ENCODE measurements around the gene RAB3GAP2. TPM values are rescaled to one million over a fixed set of nuclear protein-coding genes. Genes with fewer than 3 reads are reported as not detected.
"Not testable (repeated sequence)": the region's sequence is repeated elsewhere in the genome, so short reads cannot be mapped to it uniquely, and the experiment has no call there.

RAB3GAP2 gene
- total RNA-seq, 2 experiments from 2014 or later: 34.7 to 39.4 TPM

DNA sequence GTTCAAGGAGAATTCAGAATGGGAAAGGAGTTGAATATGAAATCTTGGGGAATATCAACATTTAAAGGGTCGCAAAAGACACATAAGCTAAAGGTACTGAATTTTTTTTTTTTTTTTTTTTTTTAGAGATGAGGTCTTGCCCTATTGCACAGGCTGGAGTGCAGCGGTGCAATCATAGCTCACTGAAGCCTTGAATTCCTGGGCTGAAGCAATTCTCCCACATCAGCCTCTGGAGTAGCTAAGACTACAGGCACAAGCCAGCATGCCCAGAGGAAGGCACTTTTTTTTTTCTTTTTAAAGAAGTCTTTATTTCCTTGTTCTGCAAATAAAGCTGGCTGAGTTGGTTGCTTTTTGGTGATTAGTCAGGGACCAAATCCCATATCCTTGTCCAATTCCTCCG, 44.1 kb upstream of the RAB3GAP2 start:
- Histone ChIP-seq H3K36me3 (ENCODE audit: insufficient read depth, low read length) (no peaks in the 10 kb centered on the region), H3K4me3 (ENCODE audit: low read length) (no peak overlapping the region), H3K9me3 (ENCODE audit: control insufficient read depth in 1 of 2, insufficient read depth in 1 of 2, low read length in 2 of 2) (no peaks in the 10 kb centered on the region), H3K4me1 (ENCODE audit: insufficient read depth, low read length) (no peaks in the 10 kb centered on the region), H3K27ac (ENCODE audit: low read depth in 1 of 2, low read length in 2 of 2) (no peak overlapping the region), H3K27me3 (ENCODE audit: control insufficient read depth in 1 of 2, insufficient read depth in 2 of 2, low read length in 2 of 2) (no peaks in the 10 kb centered on the region)
- H3K27ac Mint-ChIP-seq: no peak overlapping the region
- intact Hi-C loops (cut with DNase I, micrococcal nuclease): no loop called here
- ChIA-PET POLR2A (no interaction called here), CTCF (interaction anchor here (0.6 kb wide), 1 partner anchor 9 kb away, joined by 3 read pairs; no protein-coding TSS in a partner anchor)
- no peak overlapping the region for H3K4me3 Mint-ChIP-seq
- TF ChIP-seq, protein P1, sequence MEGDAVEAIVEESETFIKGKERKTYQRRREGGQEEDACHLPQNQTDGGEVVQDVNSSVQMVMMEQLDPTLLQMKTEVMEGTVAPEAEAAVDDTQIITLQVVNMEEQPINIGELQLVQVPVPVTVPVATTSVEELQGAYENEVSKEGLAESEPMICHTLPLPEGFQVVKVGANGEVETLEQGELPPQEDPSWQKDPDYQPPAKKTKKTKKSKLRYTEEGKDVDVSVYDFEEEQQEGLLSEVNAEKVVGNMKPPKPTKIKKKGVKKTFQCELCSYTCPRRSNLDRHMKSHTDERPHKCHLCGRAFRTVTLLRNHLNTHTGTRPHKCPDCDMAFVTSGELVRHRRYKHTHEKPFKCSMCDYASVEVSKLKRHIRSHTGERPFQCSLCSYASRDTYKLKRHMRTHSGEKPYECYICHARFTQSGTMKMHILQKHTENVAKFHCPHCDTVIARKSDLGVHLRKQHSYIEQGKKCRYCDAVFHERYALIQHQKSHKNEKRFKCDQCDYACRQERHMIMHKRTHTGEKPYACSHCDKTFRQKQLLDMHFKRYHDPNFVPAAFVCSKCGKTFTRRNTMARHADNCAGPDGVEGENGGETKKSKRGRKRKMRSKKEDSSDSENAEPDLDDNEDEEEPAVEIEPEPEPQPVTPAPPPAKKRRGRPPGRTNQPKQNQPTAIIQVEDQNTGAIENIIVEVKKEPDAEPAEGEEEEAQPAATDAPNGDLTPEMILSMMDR (IDR thresholded peaks at IDR 0.05): no peak
- DNase-seq (no peak), ATAC-seq (ENCODE audit: poor library complexity) (no peak)
- no peaks in the 10 kb centered on the region for H3K36me3 Mint-ChIP-seq (ENCODE audit: low read depth)
- no peaks in the 10 kb centered on the region for H3K4me1 Mint-ChIP-seq (ENCODE audit: low read depth)
- no peaks in the 10 kb centered on the region for H3K9me3 Mint-ChIP-seq
- H3K27me3 Mint-ChIP-seq: peaks cover 4% of the 10 kb centered on the region

DNA sequence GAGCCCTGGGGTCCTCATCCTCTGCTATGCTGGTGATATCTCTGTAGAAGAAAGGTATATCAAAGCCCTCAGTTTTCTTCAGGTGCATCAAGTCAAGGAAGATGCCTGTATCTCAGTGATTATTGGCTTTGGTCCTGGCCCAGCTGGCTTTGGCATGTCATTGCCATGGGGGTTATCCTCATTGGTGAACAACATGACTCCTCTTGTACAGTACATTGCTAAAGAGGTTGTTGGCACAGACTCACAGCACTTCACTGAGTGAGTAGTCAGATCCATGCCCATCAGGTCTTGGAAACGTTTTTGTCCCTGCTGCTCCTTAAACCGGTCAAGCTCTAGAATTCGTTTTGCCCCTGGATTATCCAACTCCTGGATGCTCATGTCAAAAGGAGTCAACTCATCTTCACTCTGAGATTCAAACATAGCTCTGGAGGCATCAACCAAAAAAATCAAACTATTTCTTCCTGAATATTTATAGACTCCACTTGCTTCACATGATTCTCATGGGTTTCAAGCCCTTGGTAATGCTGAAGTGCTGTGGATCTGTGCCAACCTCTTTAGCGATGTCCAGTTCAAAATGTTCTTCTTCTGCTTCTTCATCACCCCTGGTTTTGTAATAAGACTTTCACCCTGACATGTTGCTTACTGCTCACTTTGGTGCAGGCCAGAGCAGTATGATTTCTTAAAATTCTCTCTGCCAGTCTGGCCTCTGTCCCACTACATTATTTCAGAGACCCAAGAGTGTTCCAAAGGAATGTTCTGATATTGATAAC, 43.0 kb upstream of the RAB3GAP2 start:
- Histone ChIP-seq H3K9me3 (ENCODE audit: control insufficient read depth in 1 of 2, insufficient read depth in 1 of 2, low read length in 2 of 2) (no peaks in the 10 kb centered on the region), H3K27ac (ENCODE audit: low read depth in 1 of 2, low read length in 2 of 2) (no peak overlapping the region), H3K4me3 (ENCODE audit: low read length) (no peak overlapping the region), H3K36me3 (ENCODE audit: insufficient read depth, low read length) (no peaks in the 10 kb centered on the region), H3K27me3 (ENCODE audit: control insufficient read depth in 1 of 2, insufficient read depth in 2 of 2, low read length in 2 of 2) (no peaks in the 10 kb centered on the region), H3K4me1 (ENCODE audit: insufficient read depth, low read length) (no peaks in the 10 kb centered on the region)
- no peak for ATAC-seq (ENCODE audit: poor library complexity)
- POLR2A ChIA-PET: no interaction called here
- CTCF ChIA-PET: interaction anchor here (1.7 kb wide), 1 partner anchor 19 kb away, joined by 4 read pairs; no protein-coding TSS in a partner anchor
- no peaks in the 10 kb centered on the region for H3K9me3 Mint-ChIP-seq
- H3K27me3 Mint-ChIP-seq: peaks cover 7% of the 10 kb centered on the region
- intact Hi-C loops (cut with DNase I, micrococcal nuclease): no loop called here
- no peaks in the 10 kb centered on the region for H3K4me1 Mint-ChIP-seq (ENCODE audit: low read depth)
- no peaks in the 10 kb centered on the region for H3K36me3 Mint-ChIP-seq (ENCODE audit: low read depth)
- no peak for DNase-seq
- no peak overlapping the region for H3K27ac Mint-ChIP-seq
- TF ChIP-seq, protein P1 (IDR thresholded peaks at IDR 0.05): no peak
- H3K4me3 Mint-ChIP-seq: no peak overlapping the region

DNA sequence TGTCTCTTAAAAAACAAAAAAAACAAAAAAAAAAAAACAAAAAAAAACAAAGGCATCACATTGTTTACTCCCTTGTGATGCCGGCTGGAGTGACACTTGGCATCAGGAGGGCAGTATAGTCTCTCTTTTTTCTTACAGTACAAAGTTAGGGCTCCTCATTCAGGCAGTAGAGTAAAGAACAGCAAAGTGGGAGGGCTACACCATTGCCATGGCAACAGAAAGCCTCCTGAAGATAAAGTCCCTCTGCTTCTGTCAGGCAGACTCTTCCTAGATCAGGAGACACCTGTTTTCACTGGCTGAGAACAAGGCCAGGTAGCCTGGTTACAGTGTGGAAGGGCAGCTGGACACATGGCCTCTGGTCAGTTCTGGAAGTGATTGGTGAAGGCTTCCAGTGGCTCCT, 41.3 kb upstream of the RAB3GAP2 start:
- ATAC-seq (ENCODE audit: poor library complexity): no peak
- Histone ChIP-seq H3K27me3 (ENCODE audit: control insufficient read depth in 1 of 2, insufficient read depth in 2 of 2, low read length in 2 of 2) (no peaks in the 10 kb centered on the region), H3K36me3 (ENCODE audit: insufficient read depth, low read length) (no peaks in the 10 kb centered on the region), H3K4me3 (ENCODE audit: low read length) (no peak overlapping the region), H3K9me3 (ENCODE audit: control insufficient read depth in 1 of 2, insufficient read depth in 1 of 2, low read length in 2 of 2) (no peaks in the 10 kb centered on the region), H3K4me1 (ENCODE audit: insufficient read depth, low read length) (no peaks in the 10 kb centered on the region), H3K27ac (ENCODE audit: low read depth in 1 of 2, low read length in 2 of 2) (no peak overlapping the region)
- Mint-ChIP-seq H3K27ac (no peak overlapping the region), H3K36me3 (ENCODE audit: low read depth) (no peaks in the 10 kb centered on the region), H3K27me3 (peaks cover 9% of the 10 kb centered on the region), H3K4me1 (ENCODE audit: low read depth) (no peaks in the 10 kb centered on the region), H3K4me3 (no peak overlapping the region), H3K9me3 (no peaks in the 10 kb centered on the region)
- DNase-seq: no peak
- POLR2A ChIA-PET: no interaction called here
- CTCF ChIA-PET: interaction anchor here (1.7 kb wide), 1 partner anchor 17 kb away, joined by 4 read pairs; no protein-coding TSS in a partner anchor
- intact Hi-C loops (cut with DNase I, micrococcal nuclease): no loop called here
- TF ChIP-seq, protein P1 (IDR thresholded peaks at IDR 0.05): no peak

DNA sequence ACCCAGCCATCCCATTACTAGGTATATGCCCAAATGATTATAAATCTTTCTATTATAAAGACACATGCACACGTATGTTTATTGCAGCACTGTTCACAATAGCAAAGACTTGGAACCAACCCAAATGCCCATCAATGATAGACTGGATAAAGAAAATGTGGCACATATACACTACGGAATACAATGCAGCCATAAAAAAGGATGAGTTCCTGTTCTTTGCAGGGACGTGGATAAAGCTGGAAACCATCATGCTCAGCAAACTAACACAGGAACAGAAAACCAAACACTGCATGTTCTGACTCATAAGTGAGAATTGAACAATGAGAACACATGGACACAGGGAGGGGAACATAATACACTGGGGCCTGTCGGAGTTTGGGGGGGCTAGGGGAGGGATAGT, 37.9 kb upstream of the RAB3GAP2 start:
- H3K4me1 Mint-ChIP-seq (ENCODE audit: low read depth); H3K4me3 Mint-ChIP-seq; ATAC-seq (ENCODE audit: poor library complexity); H3K27ac ChIP-seq (ENCODE audit: low read depth in 1 of 2, low read length in 2 of 2); H3K27me3 ChIP-seq (ENCODE audit: control insufficient read depth in 1 of 2, insufficient read depth in 2 of 2, low read length in 2 of 2); H3K36me3 ChIP-seq (ENCODE audit: insufficient read depth, low read length); H3K9me3 ChIP-seq (ENCODE audit: control insufficient read depth in 1 of 2, insufficient read depth in 1 of 2, low read length in 2 of 2); H3K4me1 ChIP-seq (ENCODE audit: insufficient read depth, low read length); CTCF ChIA-PET; POLR2A ChIA-PET; H3K27ac Mint-ChIP-seq; intact Hi-C loops (cut with DNase I, micrococcal nuclease); H3K4me3 ChIP-seq (ENCODE audit: low read length); H3K36me3 Mint-ChIP-seq (ENCODE audit: low read depth); DNase-seq; H3K9me3 Mint-ChIP-seq: not testable (repeated sequence)
- H3K27me3 Mint-ChIP-seq: peaks cover 17% of the 10 kb centered on the region

All from CD4-positive, alpha-beta T cell (primary cell).